ENCODE measurements around the gene HSPG2.
"Not testable (repeated sequence)": the region's sequence is repeated elsewhere in the genome, so short reads cannot be mapped to it uniquely, and the experiment has no call there.

HSPG2 gene

GRCh38 chr1:21909286-21909759 lies 27.8 kb downstream of the HSPG2 start:
- H3K27ac ChIP-seq, result peak overlapping the region; percentile 72
- H3K36me3 ChIP-seq (replicated peaks), result no peaks in the 10 kb centered on the region
- in situ Hi-C loops (cut with HindIII; ENCODE audit: low pct_ligation_motif_present, low sequenced_read_pairs), result no loop called here
- DNase-seq, result peak; percentile 57
- H3K27me3 ChIP-seq (replicated peaks), result no peaks in the 10 kb centered on the region
- no peak for TF ChIP-seq CTCF (IDR thresholded peaks at IDR 0.05; ENCODE audit: low read depth, low read length, missing control alignments)
- no peak overlapping the region for H3K4me3 ChIP-seq (ENCODE audit: low read depth, low read length)

- DNase-seq; H3K27me3 ChIP-seq (replicated peaks); H3K36me3 ChIP-seq (replicated peaks); H3K27ac ChIP-seq; H3K4me3 ChIP-seq (ENCODE audit: low read depth, low read length); in situ Hi-C loops (cut with HindIII; ENCODE audit: low pct_ligation_motif_present, low sequenced_read_pairs): not testable (repeated sequence)
Observed at GRCh38 chr1:21907737-21908534, 29.2 kb downstream of the HSPG2 start.

- DNase-seq, result no peak
- in situ Hi-C loops (cut with HindIII; ENCODE audit: low pct_ligation_motif_present, low sequenced_read_pairs), result no loop called here
- Histone ChIP-seq H3K4me3 (ENCODE audit: low read depth, low read length) (no peak overlapping the region), H3K27me3 (replicated peaks) (no peaks in the 10 kb centered on the region), H3K27ac (no peak overlapping the region), H3K36me3 (replicated peaks) (no peaks in the 10 kb centered on the region)
- TF ChIP-seq CTCF (IDR thresholded peaks at IDR 0.05; ENCODE audit: low read depth, low read length, missing control alignments), result no peak
Observed at GRCh38 chr1:21907079-21907418, 30.1 kb downstream of the HSPG2 start.

DNA sequence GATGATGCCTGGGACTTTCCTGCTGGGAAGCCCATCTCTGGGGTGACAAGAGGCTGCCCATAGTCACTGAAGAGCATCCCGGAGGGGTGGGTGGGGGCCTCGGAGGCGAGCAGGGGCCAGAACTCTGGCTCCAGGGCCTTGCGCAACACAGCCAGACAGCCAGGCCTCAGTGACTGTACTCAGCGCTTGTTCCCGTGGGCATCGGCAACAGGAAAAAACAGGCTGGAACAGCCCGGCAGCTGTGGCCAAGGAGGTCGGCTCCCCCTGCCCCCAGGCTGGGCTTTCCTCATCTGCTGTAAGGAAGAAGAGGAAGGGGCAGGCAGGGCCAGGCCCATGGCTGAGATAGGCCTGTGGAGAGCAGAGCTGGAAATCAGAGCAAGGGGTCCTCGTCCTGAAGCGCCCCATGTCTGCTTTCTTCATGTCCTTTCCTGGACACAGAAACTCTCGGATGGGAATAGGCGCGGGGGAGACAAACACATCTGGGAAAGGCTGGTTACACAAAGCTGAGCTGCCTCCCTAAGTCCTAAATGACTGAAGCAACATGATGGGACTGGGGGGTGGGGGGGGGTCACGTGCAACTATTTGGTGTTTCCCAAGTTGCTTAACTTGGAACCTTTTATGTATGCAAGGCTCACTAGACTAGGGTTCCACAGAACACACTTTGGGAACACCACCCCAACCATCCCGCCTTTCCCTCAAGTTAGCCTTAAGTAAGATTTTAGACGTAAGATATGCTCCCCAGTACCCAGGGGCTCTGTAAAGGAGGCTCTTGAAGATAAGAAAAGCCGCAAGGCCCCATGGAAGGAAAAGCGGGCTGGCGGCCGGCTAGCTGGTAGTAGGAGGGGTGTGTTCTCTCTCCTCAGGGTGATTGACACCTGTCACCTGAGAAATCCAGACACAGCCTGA lies 30.7 kb downstream of the HSPG2 start:
- H3K27ac ChIP-seq, result peak overlapping the region; percentile 77
- no peaks in the 10 kb centered on the region for H3K27me3 ChIP-seq (replicated peaks)
- H3K36me3 ChIP-seq (replicated peaks), result no peaks in the 10 kb centered on the region
- DNase-seq, result no peak
- in situ Hi-C loops (cut with HindIII; ENCODE audit: low pct_ligation_motif_present, low sequenced_read_pairs), result no loop called here
- no peak for TF ChIP-seq CTCF (IDR thresholded peaks at IDR 0.05; ENCODE audit: low read depth, low read length, missing control alignments)
- no peak overlapping the region for H3K4me3 ChIP-seq (ENCODE audit: low read depth, low read length)

GRCh38 chr1:21904704-21905520 lies 32.2 kb downstream of the HSPG2 start:
- in situ Hi-C loops (cut with HindIII; ENCODE audit: low pct_ligation_motif_present, low sequenced_read_pairs), result no loop called here
- Histone ChIP-seq H3K27me3 (replicated peaks) (no peaks in the 10 kb centered on the region), H3K36me3 (replicated peaks) (no peaks in the 10 kb centered on the region), H3K27ac (peak overlapping the region; percentile 77), H3K4me3 (ENCODE audit: low read depth, low read length) (no peak overlapping the region)
- TF ChIP-seq CTCF (IDR thresholded peaks at IDR 0.05; ENCODE audit: low read depth, low read length, missing control alignments), result no peak
- DNase-seq, result peak; percentile 98

GRCh38 chr1:21904454-21904703 lies 32.7 kb downstream of the HSPG2 start:
- H3K27ac ChIP-seq, result peak overlapping the region; percentile 77
- TF ChIP-seq CTCF (IDR thresholded peaks at IDR 0.05; ENCODE audit: low read depth, low read length, missing control alignments), result no peak
- no peak overlapping the region for H3K4me3 ChIP-seq (ENCODE audit: low read depth, low read length)
- H3K27me3 ChIP-seq (replicated peaks), result no peaks in the 10 kb centered on the region
- H3K36me3 ChIP-seq (replicated peaks), result no peaks in the 10 kb centered on the region
- in situ Hi-C loops (cut with HindIII; ENCODE audit: low pct_ligation_motif_present, low sequenced_read_pairs), result no loop called here
- DNase-seq, result no peak
